Measurements from ENCODE around the gene BIRC6. TPM values are rescaled to one million over a fixed set of nuclear protein-coding genes. Genes with fewer than 3 reads are reported as not detected.

The BIRC6 gene
- total and polyA plus RNA-seq, 3 donors from 2014 or later: 48.9 to 182 (median 177) TPM

GRCh38 chr2:32424739-32425138, 67.9 kb downstream of the BIRC6 start:
- Histone ChIP-seq H3K4me3 (no peak overlapping the region), H3K4me1 (peaks cover 16% of the 10 kb centered on the region), H3K9me3 (no peaks in the 10 kb centered on the region), H3K27ac (no peak overlapping the region), H3K36me3 (ENCODE audit: low read depth, missing control alignments) (no peaks in the 10 kb centered on the region), H3K27me3 (no peaks in the 10 kb centered on the region)
- TF ChIP-seq CTCF (IDR thresholded peaks at IDR 0.05) (no peak), POLR2A (IDR thresholded peaks at IDR 0.05) (no peak)
- intact Hi-C loops (cut with DNase I; ENCODE audit: low total_unique reads): no loop called here
- DNase-seq: no peak
- 82 to 89% methylated on average over 5 of the region's 5 CpGs for WGBS, 2 donors

GRCh38 chr2:32425719-32426141, 68.9 kb downstream of the BIRC6 start:
- H3K27ac ChIP-seq: no peak overlapping the region
- no peaks in the 10 kb centered on the region for H3K27me3 ChIP-seq
- H3K4me3 ChIP-seq: no peak overlapping the region
- H3K36me3 ChIP-seq (ENCODE audit: low read depth, missing control alignments): no peaks in the 10 kb centered on the region
- no peak for DNase-seq
- WGBS, 2 donors: 67 to 68% methylated on average over 1 to 2 of the region's 2 CpGs
- intact Hi-C loops (cut with DNase I; ENCODE audit: low total_unique reads): no loop called here
- no peaks in the 10 kb centered on the region for H3K9me3 ChIP-seq
- TF ChIP-seq CTCF (IDR thresholded peaks at IDR 0.05): no peak
- no peak for TF ChIP-seq POLR2A (IDR thresholded peaks at IDR 0.05)
- H3K4me1 ChIP-seq: peaks cover 16% of the 10 kb centered on the region

GRCh38 chr2:32427672-32428610, 71.1 kb downstream of the BIRC6 start:
- no peaks in the 10 kb centered on the region for H3K9me3 ChIP-seq
- intact Hi-C loops (cut with DNase I; ENCODE audit: low total_unique reads): no loop called here
- no peaks in the 10 kb centered on the region for H3K27me3 ChIP-seq
- TF ChIP-seq CTCF (IDR thresholded peaks at IDR 0.05): no peak
- DNase-seq: no peak
- WGBS, 2 donors: 64 to 72% methylated on average over 6 of the region's 6 CpGs
- H3K36me3 ChIP-seq (ENCODE audit: low read depth, missing control alignments): no peaks in the 10 kb centered on the region
- no peak overlapping the region for H3K27ac ChIP-seq
- H3K4me1 ChIP-seq: peaks cover 3% of the 10 kb centered on the region
- no peak overlapping the region for H3K4me3 ChIP-seq

- Histone ChIP-seq H3K27me3 (no peaks in the 10 kb centered on the region), H3K27ac (no peak overlapping the region), H3K36me3 (ENCODE audit: low read depth, missing control alignments) (no peaks in the 10 kb centered on the region), H3K4me3 (no peak overlapping the region), H3K4me1 (peaks cover 3% of the 10 kb centered on the region), H3K9me3 (no peaks in the 10 kb centered on the region)
- no peak for TF ChIP-seq POLR2A (IDR thresholded peaks at IDR 0.05)
- no peak for TF ChIP-seq CTCF (IDR thresholded peaks at IDR 0.05)
- intact Hi-C loops (cut with DNase I; ENCODE audit: low total_unique reads): no loop called here
- WGBS, 2 donors: 93 to 98% methylated on average over 5 of the region's 5 CpGs
- DNase-seq: no peak
Measured at GRCh38 chr2:32430804-32431203, 74.0 kb downstream of the BIRC6 start.

- H3K27me3 ChIP-seq: no peaks in the 10 kb centered on the region
- no peaks in the 10 kb centered on the region for H3K4me1 ChIP-seq
- no peak for TF ChIP-seq POLR2A (IDR thresholded peaks at IDR 0.05)
- no peak for TF ChIP-seq CTCF (IDR thresholded peaks at IDR 0.05)
- no peak overlapping the region for H3K27ac ChIP-seq
- H3K4me3 ChIP-seq: no peak overlapping the region
- no peak for DNase-seq
- no peaks in the 10 kb centered on the region for H3K9me3 ChIP-seq
- WGBS, 2 donors: 78 to 88% methylated on average over 6 of the region's 6 CpGs
- no peaks in the 10 kb centered on the region for H3K36me3 ChIP-seq (ENCODE audit: low read depth, missing control alignments)
- intact Hi-C loops (cut with DNase I; ENCODE audit: low total_unique reads): no loop called here
Measured at GRCh38 chr2:32436150-32436549, 79.3 kb downstream of the BIRC6 start.

All from testis (tissue), 3 donors.